MCF 10A (cell line): ENCODE measurements around the gene PRKCQ. TPM values are rescaled to one million over a fixed set of nuclear protein-coding genes. Genes with fewer than 3 reads are reported as not detected.

Experiments
- BruUV-seq: library from RNA; stranded (reverse); fragments of 400-500 nt; replicated peaks from 2 replicates; lab custom pipeline; 2021; lab: Mats Ljungman, UMichigan
- CTCF ChIA-PET: fragments of 300-600 bp; sonication (Branson Sonifier 250); formaldehyde crosslinking; extraction: SDS; loops from one replicate; lab custom pipeline; 2021; ENCODE audit warnings: antibody characterized with exemption, inconsistent platforms; lab: Yijun Ruan, JAX
- POLR2A ChIA-PET: fragments of 300-600, 350-650 bp; sonication (Branson Sonifier 250); formaldehyde crosslinking; extraction: SDS; loops from one replicate; lab custom pipeline; 2020; ENCODE audit warnings: antibody characterized with exemption, inconsistent platforms; lab: Yijun Ruan, JAX
- DNase-seq: peaks from one replicate; pipeline ENCODE4 v3.0.0-alpha.2; 2018; ENCODE audit not compliant: unreplicated experiment
- H3K27ac Mint-ChIP-seq: one replicate; pipeline ENCODE4 v1.8.0; 2022; ENCODE audit warnings: mild to moderate bottlenecking, low read depth, mixed read lengths; ENCODE audit not compliant: unreplicated experiment
- H3K27me3 Mint-ChIP-seq: one replicate; pipeline ENCODE4 v1.8.0; 2022; ENCODE audit warnings: mixed read lengths; ENCODE audit not compliant: insufficient read depth, unreplicated experiment
- H3K36me3 Mint-ChIP-seq: one replicate; pipeline ENCODE4 v1.8.0; 2022; ENCODE audit warnings: mild to moderate bottlenecking, moderate library complexity, mixed read lengths; ENCODE audit not compliant: insufficient read depth, unreplicated experiment
- H3K4me1 Mint-ChIP-seq: one replicate; pipeline ENCODE4 v1.8.0; 2022; ENCODE audit warnings: mixed read lengths; ENCODE audit not compliant: insufficient read depth, unreplicated experiment
- H3K4me3 Mint-ChIP-seq: one replicate; pipeline ENCODE4 v1.8.0; 2022; ENCODE audit warnings: mild to moderate bottlenecking, moderate library complexity, mixed read lengths; ENCODE audit not compliant: unreplicated experiment
- H3K9me3 Mint-ChIP-seq: one replicate; pipeline ENCODE4 v1.8.0; 2022; ENCODE audit warnings: mixed read lengths; ENCODE audit not compliant: unreplicated experiment
- CTCF ChIP-seq: fragments of 200-600 bp; IDR thresholded peaks from one replicate; pipeline ENCODE4 v1.8.0; 2022; ENCODE audit warnings: antibody characterized with exemption, mild to moderate bottlenecking; ENCODE audit not compliant: unreplicated experiment
- intact Hi-C: fragments of 100-400 bp; cut with micrococcal nuclease; formaldehyde crosslinking; loops from 2 replicates; pipeline ENCODE4 v1.14.1; 2022
- total RNA-seq: library from RNA; stranded (reverse); gene quantifications from 2 replicates; pipeline ENCODE4 v1.2.3, GENCODE V29; 2022

The PRKCQ gene
- total RNA-seq, 1 experiment from 2014 or later, result 0.44 TPM

- CTCF ChIA-PET, result interaction anchor here (0.6 kb wide), 1 partner anchor 1727 kb away, joined by 3 read pairs; no protein-coding TSS in a partner anchor
- intact Hi-C loops, result no loop called here
- no TSS peak for BruUV-seq
- Mint-ChIP-seq H3K27me3 (no peaks in the 10 kb centered on the region), H3K4me3 (no peak overlapping the region), H3K4me1 (no peaks in the 10 kb centered on the region), H3K9me3 (peaks cover 13% of the 10 kb centered on the region), H3K27ac (no peak overlapping the region), H3K36me3 (no peaks in the 10 kb centered on the region)
- no peak for DNase-seq
- TF ChIP-seq CTCF, result no peak
- POLR2A ChIA-PET, result no interaction called here
These were observed 115.1 kb downstream of the PRKCQ start for GRCh38 chr10:6464862-6465430.

GRCh38 chr10:6463366-6463765, 116.7 kb downstream of the PRKCQ start:
- DNase-seq, result no peak
- no peaks in the 10 kb centered on the region for H3K27me3 Mint-ChIP-seq
- no TSS peak for BruUV-seq
- H3K27ac Mint-ChIP-seq, result no peak overlapping the region
- H3K4me1 Mint-ChIP-seq, result no peaks in the 10 kb centered on the region
- no peak overlapping the region for H3K4me3 Mint-ChIP-seq
- CTCF ChIA-PET, result no interaction called here
- H3K9me3 Mint-ChIP-seq, result peaks cover 9% of the 10 kb centered on the region
- no peak for TF ChIP-seq CTCF
- intact Hi-C loops, result no loop called here
- H3K36me3 Mint-ChIP-seq, result no peaks in the 10 kb centered on the region
- POLR2A ChIA-PET, result interaction anchor here (1.0 kb wide), 1 partner anchor 28 kb away, joined by 3 read pairs; no protein-coding TSS in a partner anchor

GRCh38 chr10:6461961-6462360, 118.1 kb downstream of the PRKCQ start:
- H3K9me3 Mint-ChIP-seq, result peaks cover 9% of the 10 kb centered on the region

GRCh38 chr10:6460861-6461409, 119.1 kb downstream of the PRKCQ start:
- H3K27me3 Mint-ChIP-seq, result no peaks in the 10 kb centered on the region
- ChIA-PET CTCF (no interaction called here), POLR2A (no interaction called here)
- no peak overlapping the region for H3K27ac Mint-ChIP-seq
- peaks cover 9% of the 10 kb centered on the region for H3K9me3 Mint-ChIP-seq
- BruUV-seq, result no TSS peak
- no peak overlapping the region for H3K4me3 Mint-ChIP-seq
- H3K4me1 Mint-ChIP-seq, result no peaks in the 10 kb centered on the region
- intact Hi-C loops, result no loop called here
- no peak for TF ChIP-seq CTCF
- H3K36me3 Mint-ChIP-seq, result no peaks in the 10 kb centered on the region
- DNase-seq, result no peak

More at GRCh38 chr10:6461961-6462360, 118.1 kb downstream of the PRKCQ start:
- Mint-ChIP-seq H3K27me3 (no peaks in the 10 kb centered on the region), H3K4me3 (no peak overlapping the region), H3K4me1 (no peaks in the 10 kb centered on the region), H3K36me3 (no peaks in the 10 kb centered on the region), H3K27ac (no peak overlapping the region)
- POLR2A ChIA-PET, result no interaction called here
- CTCF ChIA-PET, result no interaction called here
- no TSS peak for BruUV-seq
- intact Hi-C loops, result no loop called here
- DNase-seq, result no peak
- no peak for TF ChIP-seq CTCF
